ENCODE results near the gene RNF145.

DNA sequence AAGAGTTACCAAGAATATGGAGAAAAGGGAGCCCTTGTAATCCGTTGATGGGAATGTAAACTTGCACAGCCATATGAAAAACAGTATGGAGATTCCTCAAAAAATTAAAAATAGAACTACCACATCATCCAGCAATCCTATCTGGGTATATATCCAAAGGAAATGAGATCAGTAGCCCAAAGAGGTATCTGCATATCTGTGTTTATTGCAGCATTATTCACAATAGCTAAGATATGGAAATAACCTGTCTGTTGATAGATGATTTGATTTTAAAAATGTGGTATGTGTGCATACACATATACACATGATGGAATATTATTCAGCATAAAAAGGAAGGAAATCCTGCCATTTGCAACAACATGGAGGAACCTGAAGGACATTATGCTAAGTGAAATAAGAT is 61.4 kb downstream of the RNF145 start:
- TF ChIP-seq, protein P1, sequence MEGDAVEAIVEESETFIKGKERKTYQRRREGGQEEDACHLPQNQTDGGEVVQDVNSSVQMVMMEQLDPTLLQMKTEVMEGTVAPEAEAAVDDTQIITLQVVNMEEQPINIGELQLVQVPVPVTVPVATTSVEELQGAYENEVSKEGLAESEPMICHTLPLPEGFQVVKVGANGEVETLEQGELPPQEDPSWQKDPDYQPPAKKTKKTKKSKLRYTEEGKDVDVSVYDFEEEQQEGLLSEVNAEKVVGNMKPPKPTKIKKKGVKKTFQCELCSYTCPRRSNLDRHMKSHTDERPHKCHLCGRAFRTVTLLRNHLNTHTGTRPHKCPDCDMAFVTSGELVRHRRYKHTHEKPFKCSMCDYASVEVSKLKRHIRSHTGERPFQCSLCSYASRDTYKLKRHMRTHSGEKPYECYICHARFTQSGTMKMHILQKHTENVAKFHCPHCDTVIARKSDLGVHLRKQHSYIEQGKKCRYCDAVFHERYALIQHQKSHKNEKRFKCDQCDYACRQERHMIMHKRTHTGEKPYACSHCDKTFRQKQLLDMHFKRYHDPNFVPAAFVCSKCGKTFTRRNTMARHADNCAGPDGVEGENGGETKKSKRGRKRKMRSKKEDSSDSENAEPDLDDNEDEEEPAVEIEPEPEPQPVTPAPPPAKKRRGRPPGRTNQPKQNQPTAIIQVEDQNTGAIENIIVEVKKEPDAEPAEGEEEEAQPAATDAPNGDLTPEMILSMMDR (IDR thresholded peaks at IDR 0.05): no peak
- TF ChIP-seq POLR2A (IDR thresholded peaks at IDR 0.05): no peak

All from body of pancreas (tissue), 4 donors.